KBM-7 (cell line): ENCODE data around the gene TMEM161A.
"Not testable (repeated sequence)": the region's sequence is repeated elsewhere in the genome, so short reads cannot be mapped to it uniquely, and the experiment has no call there.

Source experiments
- DNase-seq: peaks from one replicate; pipeline ENCODE4 v3.0.0-alpha.2; 2015
- in situ Hi-C: fragments of 300-500 bp; cut with MboI; formaldehyde crosslinking; loops from 2 replicates; pipeline ENCODE4 v1.14.3; 2020; ENCODE audit warnings: low sequenced_read_pairs, low pct_unique_long_range_greater_than_20kb, mixed read lengths

Gene TMEM161A

GRCh38 chr19:19105365-19106055 is 32.8 kb downstream of the TMEM161A start:
- in situ Hi-C loops = no loop called here
- no peak for DNase-seq

GRCh38 chr19:19103167-19103566 is 35.1 kb downstream of the TMEM161A start:
- in situ Hi-C loops = no loop called here
- DNase-seq = no peak

- in situ Hi-C loops, DNase-seq: not testable (repeated sequence)
Measured at GRCh38 chr19:19102566-19102965, 35.7 kb downstream of the TMEM161A start.

GRCh38 chr19:19101540-19101939 is 36.7 kb downstream of the TMEM161A start:
- DNase-seq = no peak
- in situ Hi-C loops = no loop called here

- in situ Hi-C loops = no loop called here
- DNase-seq = no peak
Measured at GRCh38 chr19:19098703-19099632, 39.3 kb downstream of the TMEM161A start.

GRCh38 chr19:19098084-19098702 is 40.1 kb downstream of the TMEM161A start:
- no peak for DNase-seq
- in situ Hi-C loops = no loop called here

GRCh38 chr19:19096641-19097627 is 41.3 kb downstream of the TMEM161A start:
- in situ Hi-C loops = no loop called here
- no peak for DNase-seq

GRCh38 chr19:19095691-19096090 is 42.6 kb downstream of the TMEM161A start:
- in situ Hi-C loops = no loop called here
- no peak for DNase-seq

GRCh38 chr19:19094513-19094912 is 43.8 kb downstream of the TMEM161A start:
- in situ Hi-C loops = no loop called here
- DNase-seq = no peak

- DNase-seq = no peak
- in situ Hi-C loops = no loop called here
Measured at GRCh38 chr19:19087676-19088075, 50.6 kb downstream of the TMEM161A start.

- in situ Hi-C loops = no loop called here
- no peak for DNase-seq
Measured at GRCh38 chr19:19083413-19084178, 54.7 kb downstream of the TMEM161A start.

GRCh38 chr19:19081642-19082151 is 56.6 kb downstream of the TMEM161A start:
- in situ Hi-C loops = no loop called here
- DNase-seq = no peak

- no peak for DNase-seq
- in situ Hi-C loops = no loop called here
Measured at GRCh38 chr19:19079571-19079970, 58.7 kb downstream of the TMEM161A start.

- DNase-seq = no peak
- in situ Hi-C loops = no loop called here
Measured at GRCh38 chr19:19078801-19079200, 59.5 kb downstream of the TMEM161A start.

GRCh38 chr19:19077103-19077502 is 61.2 kb downstream of the TMEM161A start:
- no peak for DNase-seq
- in situ Hi-C loops = no loop called here

- in situ Hi-C loops = no loop called here
- DNase-seq = no peak
Measured at GRCh38 chr19:19076476-19076875, 61.8 kb downstream of the TMEM161A start.

- no peak for DNase-seq
- in situ Hi-C loops = no loop called here
Measured at GRCh38 chr19:19075126-19075525, 63.2 kb downstream of the TMEM161A start.
